ENCODE measurements around the gene RASGRP4. TPM values are rescaled to one million over a fixed set of nuclear protein-coding genes. Genes with fewer than 3 reads are reported as not detected.
"Not testable (repeated sequence)": the region's sequence is repeated elsewhere in the genome, so short reads cannot be mapped to it uniquely, and the experiment has no call there.

RASGRP4 gene
- total and polyA plus RNA-seq, 7 experiments from 2014 or later: 0.14 to 32.7 (median 0.77) TPM; not detected in 1

DNA sequence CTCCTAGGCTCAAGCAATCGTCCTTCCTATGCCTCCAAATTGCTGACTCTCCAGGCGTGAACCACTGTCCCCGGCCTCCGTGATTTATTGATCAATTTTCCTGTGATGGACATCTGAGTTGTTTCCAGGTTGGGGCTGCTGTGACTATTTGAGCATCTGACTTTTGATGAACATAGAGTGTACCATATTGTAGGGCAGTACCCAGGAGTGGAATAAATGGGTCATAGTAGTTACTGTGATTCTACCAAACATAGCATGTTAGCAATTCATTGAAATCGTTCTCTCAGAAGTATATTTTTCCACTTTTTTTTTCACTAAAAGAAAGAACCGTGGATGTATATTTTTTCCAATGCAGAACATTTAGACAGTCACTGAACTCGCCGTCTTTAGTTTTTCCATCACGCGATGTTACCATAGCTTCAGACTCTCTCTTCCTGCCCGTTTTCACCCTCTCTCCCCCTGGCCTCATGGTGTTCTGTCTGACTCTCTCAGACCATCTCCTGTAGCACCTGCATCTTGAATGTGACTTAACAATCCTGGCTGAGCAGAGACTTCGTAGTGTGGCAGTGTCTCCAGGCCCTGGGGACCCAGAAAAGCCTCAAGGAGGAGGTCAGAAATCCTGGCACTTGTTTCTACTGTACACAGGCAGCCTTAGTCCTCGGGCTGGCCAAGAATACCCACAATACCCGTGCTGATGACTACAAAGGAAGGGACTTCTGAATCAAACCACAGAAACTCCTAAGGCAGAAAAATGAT lies 3.2 kb upstream of the RASGRP4 start:
- H3K36me3 Mint-ChIP-seq: no peaks in the 10 kb centered on the region
- ChIA-PET CTCF (no interaction called here), POLR2A (interaction anchor here (0.6 kb wide), 1 partner anchor 7 kb away, joined by 4 read pairs; no protein-coding TSS in a partner anchor)
- H3K9me3 Mint-ChIP-seq: no peaks in the 10 kb centered on the region
- intact Hi-C loops (cut with micrococcal nuclease): no loop called here
- no peak for ATAC-seq
- peak in 1 of 9 donors; percentile 40 for DNase-seq
- peaks cover 7 to 20% (median 11%) of the 10 kb centered on the region in 5 donors for H3K27me3 Mint-ChIP-seq
- H3K27me3 ChIP-seq (ENCODE audit: control insufficient read depth in 2 of 2, insufficient read depth in 2 of 2, low read length in 2 of 2): peaks cover 0 to 1% of the 10 kb centered on the region in 2 donors
- no peaks in the 10 kb centered on the region for H3K4me1 ChIP-seq (ENCODE audit: control insufficient read depth in 2 of 2, insufficient read depth in 2 of 2, low read length in 2 of 2)
- H3K4me1 Mint-ChIP-seq: peaks cover 13 to 33% (median 22%) of the 10 kb centered on the region in 7 donors
- H3K27ac ChIP-seq (ENCODE audit: low read depth, low read length): no peak overlapping the region
- no peaks in the 10 kb centered on the region for H3K9me3 ChIP-seq (ENCODE audit: control insufficient read depth in 2 of 3, low read length in 3 of 3)
- peak overlapping the region in 4 of 9 donors; percentile 8 to 81 (median 28) for H3K27ac Mint-ChIP-seq
- no peak overlapping the region for H3K4me3 ChIP-seq (ENCODE audit: low read length)
- no peaks in the 10 kb centered on the region for H3K36me3 ChIP-seq (ENCODE audit: control insufficient read depth in 2 of 3, insufficient read depth in 3 of 3, low read length in 3 of 3)
- no peak overlapping the region for H3K4me3 Mint-ChIP-seq

DNA sequence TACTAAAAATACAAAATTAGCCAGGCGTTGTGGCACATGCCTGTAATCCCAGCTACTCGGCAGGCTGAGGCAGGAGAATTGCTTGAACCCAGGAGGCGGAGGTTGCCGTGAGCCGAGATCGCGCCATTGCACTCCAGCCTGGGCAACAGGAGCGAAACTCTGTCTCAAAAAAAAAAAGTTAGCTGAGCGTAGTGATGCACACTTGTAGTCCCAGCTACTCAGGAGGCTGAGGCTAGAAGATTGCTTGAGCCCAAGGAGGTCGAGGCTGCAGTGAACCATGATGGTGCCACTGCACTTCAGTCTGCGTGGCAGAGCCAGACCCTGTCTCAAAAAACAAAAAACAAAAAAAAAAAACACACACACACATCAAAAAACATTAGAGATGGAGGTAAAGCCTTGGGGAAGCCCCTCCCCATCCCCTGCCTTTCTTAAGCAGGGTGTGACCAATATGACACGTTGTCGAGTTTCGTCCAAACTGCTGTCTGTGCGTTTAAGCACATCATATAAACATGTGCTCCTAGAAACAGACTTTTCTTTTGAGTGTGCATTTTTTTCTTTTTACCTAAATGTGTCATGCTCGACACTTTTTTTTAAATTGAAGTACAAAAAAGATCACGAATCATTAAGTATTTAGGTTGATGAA lies 1.1 kb upstream of the RASGRP4 start:
- H3K36me3 ChIP-seq (ENCODE audit: control insufficient read depth in 2 of 3, insufficient read depth in 3 of 3, low read length in 3 of 3); intact Hi-C loops (cut with micrococcal nuclease); CTCF ChIA-PET; H3K4me3 ChIP-seq (ENCODE audit: low read length); H3K9me3 ChIP-seq (ENCODE audit: control insufficient read depth in 2 of 3, low read length in 3 of 3); POLR2A ChIA-PET; H3K9me3 Mint-ChIP-seq; H3K36me3 Mint-ChIP-seq; H3K4me1 ChIP-seq (ENCODE audit: control insufficient read depth in 2 of 2, insufficient read depth in 2 of 2, low read length in 2 of 2); H3K27me3 ChIP-seq (ENCODE audit: control insufficient read depth in 2 of 2, insufficient read depth in 2 of 2, low read length in 2 of 2); H3K27ac ChIP-seq (ENCODE audit: low read depth, low read length): not testable (repeated sequence)
- peaks cover 0 to 12% (median 4%) of the 10 kb centered on the region in 5 donors for H3K27me3 Mint-ChIP-seq
- H3K4me1 Mint-ChIP-seq: peaks cover 6 to 24% (median 16%) of the 10 kb centered on the region in 7 donors
- ATAC-seq (peak; percentile 38), DNase-seq (peak in 1 of 9 donors; percentile 33)
- peak overlapping the region in 1 of 10 donors; percentile 12 for H3K4me3 Mint-ChIP-seq
- peak overlapping the region in 1 of 9 donors; percentile 59 for H3K27ac Mint-ChIP-seq

DNA sequence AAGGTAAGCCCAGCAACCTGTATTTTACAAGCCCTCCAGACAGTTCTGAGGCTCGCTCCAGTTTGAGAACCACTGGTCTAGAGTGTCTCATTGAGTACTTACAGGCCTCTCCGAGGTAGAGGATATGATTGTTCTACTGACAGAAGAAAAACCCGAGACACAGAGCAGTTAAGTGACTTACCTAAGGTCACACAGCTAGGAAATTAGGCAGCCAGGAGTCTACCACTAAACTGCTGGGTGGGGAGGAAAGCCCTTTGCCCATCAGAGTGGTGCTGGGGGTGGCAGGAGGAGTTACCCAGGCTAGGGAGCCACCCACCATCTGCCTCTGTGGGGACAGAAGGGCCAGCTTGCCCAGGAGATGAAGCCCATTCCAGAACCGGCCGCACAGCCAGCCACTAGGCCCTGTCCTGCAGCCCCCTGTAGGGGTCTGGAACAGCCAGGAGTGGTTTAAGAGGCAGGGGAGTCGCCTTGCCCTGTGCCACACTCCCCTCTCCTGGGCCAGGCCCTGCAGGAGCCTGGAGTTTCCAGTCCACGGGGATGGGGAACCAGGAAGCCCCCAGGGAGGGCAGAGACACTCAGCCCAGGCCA lies 703 bp downstream of the RASGRP4 start:
- Mint-ChIP-seq H3K27me3 (peaks cover 0 to 12% (median 4%) of the 10 kb centered on the region in 5 donors), H3K4me3 (peak overlapping the region in 4 of 10 donors; percentile 29 to 59 (median 46)), H3K9me3 (no peaks in the 10 kb centered on the region), H3K36me3 (no peaks in the 10 kb centered on the region), H3K4me1 (peaks cover 6 to 24% (median 16%) of the 10 kb centered on the region in 7 donors), H3K27ac (peak overlapping the region in 1 of 9 donors; percentile 63)
- intact Hi-C loops (cut with micrococcal nuclease): no loop called here
- Histone ChIP-seq H3K9me3 (ENCODE audit: control insufficient read depth in 2 of 3, low read length in 3 of 3) (no peaks in the 10 kb centered on the region), H3K27ac (ENCODE audit: low read depth, low read length) (no peak overlapping the region), H3K4me3 (ENCODE audit: low read length) (no peak overlapping the region), H3K27me3 (ENCODE audit: control insufficient read depth in 2 of 2, insufficient read depth in 2 of 2, low read length in 2 of 2) (no peaks in the 10 kb centered on the region), H3K36me3 (ENCODE audit: control insufficient read depth in 2 of 3, insufficient read depth in 3 of 3, low read length in 3 of 3) (no peaks in the 10 kb centered on the region), H3K4me1 (ENCODE audit: control insufficient read depth in 2 of 2, insufficient read depth in 2 of 2, low read length in 2 of 2) (no peaks in the 10 kb centered on the region)
- DNase-seq (no peak), ATAC-seq (peak; percentile 15)
- CTCF ChIA-PET: no interaction called here
- POLR2A ChIA-PET: no interaction called here

DNA sequence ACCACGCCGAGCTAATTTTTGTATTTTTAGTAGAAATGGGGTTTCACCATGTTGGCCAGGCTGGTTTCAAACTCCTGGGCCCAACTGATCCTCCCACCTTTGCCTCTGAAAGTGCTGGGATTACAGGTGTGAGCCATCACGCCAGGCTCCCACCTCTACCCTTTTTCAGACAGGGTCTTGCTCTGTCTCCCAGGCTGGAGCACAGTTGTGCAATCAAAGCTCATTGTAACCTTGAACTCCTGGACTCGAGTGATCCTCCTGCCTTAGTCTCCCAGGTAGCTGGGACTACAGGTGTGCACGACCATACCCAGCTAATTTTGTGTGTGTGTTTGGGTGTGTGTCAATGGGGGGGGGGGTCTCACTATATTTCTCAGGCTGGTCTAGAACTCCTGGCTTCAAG lies 1.7 kb downstream of the RASGRP4 start:
- DNase-seq (no peak), ATAC-seq (no peak)
- Mint-ChIP-seq H3K9me3 (no peaks in the 10 kb centered on the region), H3K4me1 (peaks cover 6 to 18% (median 13%) of the 10 kb centered on the region in 7 donors), H3K36me3 (no peaks in the 10 kb centered on the region), H3K27ac (no peak overlapping the region), H3K4me3 (no peak overlapping the region), H3K27me3 (peaks cover 0 to 12% (median 4%) of the 10 kb centered on the region in 5 donors)
- ChIA-PET CTCF (no interaction called here), POLR2A (no interaction called here)
- Histone ChIP-seq H3K4me1 (ENCODE audit: control insufficient read depth in 2 of 2, insufficient read depth in 2 of 2, low read length in 2 of 2) (no peaks in the 10 kb centered on the region), H3K27me3 (ENCODE audit: control insufficient read depth in 2 of 2, insufficient read depth in 2 of 2, low read length in 2 of 2) (no peaks in the 10 kb centered on the region), H3K36me3 (ENCODE audit: control insufficient read depth in 2 of 3, insufficient read depth in 3 of 3, low read length in 3 of 3) (no peaks in the 10 kb centered on the region), H3K4me3 (ENCODE audit: low read length) (no peak overlapping the region), H3K9me3 (ENCODE audit: control insufficient read depth in 2 of 3, low read length in 3 of 3) (no peaks in the 10 kb centered on the region), H3K27ac (ENCODE audit: low read depth, low read length) (no peak overlapping the region)
- intact Hi-C loops (cut with micrococcal nuclease): no loop called here

DNA sequence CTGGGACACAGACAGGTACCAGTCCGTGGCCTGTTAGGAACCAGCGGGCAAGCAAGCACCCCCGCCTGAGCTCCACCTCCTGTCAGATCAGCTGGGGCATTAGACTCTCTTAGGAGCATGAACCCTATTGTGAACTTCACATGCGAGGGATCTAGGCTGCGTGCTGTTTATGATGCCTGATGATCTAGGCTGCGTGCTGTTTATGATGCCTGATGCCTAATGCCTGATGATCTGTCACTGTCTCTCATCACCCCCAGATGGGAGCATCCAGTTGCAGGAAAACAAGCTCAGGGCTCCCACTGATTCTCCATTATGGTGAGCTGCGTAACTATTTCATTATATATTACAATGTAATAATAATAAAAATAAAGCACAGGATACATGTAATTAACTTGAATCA lies 3.6 kb downstream of the RASGRP4 start:
- Mint-ChIP-seq H3K4me3 (no peak overlapping the region), H3K4me1 (peaks cover 16 to 27% (median 25%) of the 10 kb centered on the region in 7 donors), H3K9me3 (no peaks in the 10 kb centered on the region), H3K36me3 (no peaks in the 10 kb centered on the region), H3K27me3 (peaks cover 0 to 9% (median 2%) of the 10 kb centered on the region in 5 donors), H3K27ac (no peak overlapping the region)
- H3K9me3 ChIP-seq (ENCODE audit: control insufficient read depth in 2 of 3, low read length in 3 of 3): no peaks in the 10 kb centered on the region
- H3K4me3 ChIP-seq (ENCODE audit: low read length): no peak overlapping the region
- H3K27ac ChIP-seq (ENCODE audit: low read depth, low read length): no peak overlapping the region
- DNase-seq: no peak
- ATAC-seq: no peak
- intact Hi-C loops (cut with micrococcal nuclease): no loop called here
- CTCF ChIA-PET: no interaction called here
- POLR2A ChIA-PET: no interaction called here
- H3K27me3 ChIP-seq (ENCODE audit: control insufficient read depth in 2 of 2, insufficient read depth in 2 of 2, low read length in 2 of 2): no peaks in the 10 kb centered on the region
- no peaks in the 10 kb centered on the region for H3K36me3 ChIP-seq (ENCODE audit: control insufficient read depth in 2 of 3, insufficient read depth in 3 of 3, low read length in 3 of 3)
- H3K4me1 ChIP-seq (ENCODE audit: control insufficient read depth in 2 of 2, insufficient read depth in 2 of 2, low read length in 2 of 2): peaks cover 7 to 11% of the 10 kb centered on the region in 2 donors

DNA sequence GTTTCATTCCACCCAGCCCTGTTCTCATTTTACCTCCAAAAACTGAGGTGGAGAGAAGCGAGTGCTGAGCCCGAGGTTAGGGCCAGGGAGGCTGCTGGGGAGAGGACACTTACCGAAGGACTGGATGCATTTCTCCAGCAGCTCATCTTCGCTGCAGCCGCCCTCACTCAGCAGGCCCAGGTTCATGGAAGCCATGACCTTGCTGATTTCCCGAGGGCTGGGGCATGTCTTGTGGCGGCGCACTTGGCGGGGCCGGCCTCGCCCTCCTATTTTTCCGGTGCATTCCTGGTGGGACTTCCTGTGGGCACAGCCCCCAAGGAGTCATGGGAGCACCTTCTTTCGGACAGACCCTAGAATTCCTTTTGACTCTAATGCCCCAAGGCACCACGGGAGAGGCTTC lies 4.2 kb downstream of the RASGRP4 start:
- peaks cover 22 to 33% (median 29%) of the 10 kb centered on the region in 7 donors for H3K4me1 Mint-ChIP-seq
- ATAC-seq: no peak
- Histone ChIP-seq H3K27ac (ENCODE audit: low read depth, low read length) (no peak overlapping the region), H3K4me3 (ENCODE audit: low read length) (no peak overlapping the region), H3K27me3 (ENCODE audit: control insufficient read depth in 2 of 2, insufficient read depth in 2 of 2, low read length in 2 of 2) (no peaks in the 10 kb centered on the region), H3K9me3 (ENCODE audit: control insufficient read depth in 2 of 3, low read length in 3 of 3) (no peaks in the 10 kb centered on the region), H3K4me1 (ENCODE audit: control insufficient read depth in 2 of 2, insufficient read depth in 2 of 2, low read length in 2 of 2) (peaks cover 12 to 13% of the 10 kb centered on the region in 2 donors), H3K36me3 (ENCODE audit: control insufficient read depth in 2 of 3, insufficient read depth in 3 of 3, low read length in 3 of 3) (no peaks in the 10 kb centered on the region)
- H3K36me3 Mint-ChIP-seq: no peaks in the 10 kb centered on the region
- DNase-seq: no peak
- ChIA-PET CTCF (no interaction called here), POLR2A (no interaction called here)
- no peak overlapping the region for H3K27ac Mint-ChIP-seq
- no peak overlapping the region for H3K4me3 Mint-ChIP-seq
- intact Hi-C loops (cut with micrococcal nuclease): no loop called here
- peaks cover 0 to 9% (median 2%) of the 10 kb centered on the region in 5 donors for H3K27me3 Mint-ChIP-seq
- no peaks in the 10 kb centered on the region for H3K9me3 Mint-ChIP-seq
